ENCODE measurements around the gene BATF2.

DNA sequence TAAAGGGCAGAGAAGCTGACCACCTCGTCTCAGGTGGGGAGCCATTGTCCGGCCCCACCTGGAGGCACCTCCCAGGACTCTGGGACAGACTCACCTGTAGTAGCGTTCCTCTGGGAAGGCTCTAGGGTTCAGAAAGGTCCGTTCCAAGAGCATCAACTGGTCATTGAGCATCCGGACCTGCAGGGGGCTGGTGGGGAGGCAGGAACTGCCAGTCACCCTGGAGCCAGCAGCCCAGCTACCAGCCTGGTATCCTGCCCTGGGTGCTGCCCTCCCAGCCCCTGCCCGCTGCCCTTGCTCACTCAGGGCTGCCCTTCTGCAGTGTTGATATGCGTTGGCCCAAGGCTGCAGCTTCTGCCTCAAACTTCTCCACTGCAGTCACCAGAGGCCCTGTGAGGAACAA is 49.0 kb upstream of the BATF2 start:
- TF ChIP-seq RAD21 (conservative IDR thresholded peaks at IDR 0.05 in 1 of 2, IDR thresholded peaks at IDR 0.05 in 1 of 2) (no peak), CHD4 (IDR thresholded peaks at IDR 0.05; ENCODE audit: borderline replicate concordance) (no peak), JUN (IDR thresholded peaks at IDR 0.05) (no peak), RCOR1 (IDR thresholded peaks at IDR 0.05; ENCODE audit: low read depth, low read length) (no peak), SMC3 (IDR thresholded peaks at IDR 0.05) (no peak), SREBF2 (IDR thresholded peaks at IDR 0.05) (no peak)
- TF ChIP-seq, protein P1, sequence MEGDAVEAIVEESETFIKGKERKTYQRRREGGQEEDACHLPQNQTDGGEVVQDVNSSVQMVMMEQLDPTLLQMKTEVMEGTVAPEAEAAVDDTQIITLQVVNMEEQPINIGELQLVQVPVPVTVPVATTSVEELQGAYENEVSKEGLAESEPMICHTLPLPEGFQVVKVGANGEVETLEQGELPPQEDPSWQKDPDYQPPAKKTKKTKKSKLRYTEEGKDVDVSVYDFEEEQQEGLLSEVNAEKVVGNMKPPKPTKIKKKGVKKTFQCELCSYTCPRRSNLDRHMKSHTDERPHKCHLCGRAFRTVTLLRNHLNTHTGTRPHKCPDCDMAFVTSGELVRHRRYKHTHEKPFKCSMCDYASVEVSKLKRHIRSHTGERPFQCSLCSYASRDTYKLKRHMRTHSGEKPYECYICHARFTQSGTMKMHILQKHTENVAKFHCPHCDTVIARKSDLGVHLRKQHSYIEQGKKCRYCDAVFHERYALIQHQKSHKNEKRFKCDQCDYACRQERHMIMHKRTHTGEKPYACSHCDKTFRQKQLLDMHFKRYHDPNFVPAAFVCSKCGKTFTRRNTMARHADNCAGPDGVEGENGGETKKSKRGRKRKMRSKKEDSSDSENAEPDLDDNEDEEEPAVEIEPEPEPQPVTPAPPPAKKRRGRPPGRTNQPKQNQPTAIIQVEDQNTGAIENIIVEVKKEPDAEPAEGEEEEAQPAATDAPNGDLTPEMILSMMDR (IDR thresholded peaks at IDR 0.05) = no peak
- TF ChIP-seq, protein P2, sequence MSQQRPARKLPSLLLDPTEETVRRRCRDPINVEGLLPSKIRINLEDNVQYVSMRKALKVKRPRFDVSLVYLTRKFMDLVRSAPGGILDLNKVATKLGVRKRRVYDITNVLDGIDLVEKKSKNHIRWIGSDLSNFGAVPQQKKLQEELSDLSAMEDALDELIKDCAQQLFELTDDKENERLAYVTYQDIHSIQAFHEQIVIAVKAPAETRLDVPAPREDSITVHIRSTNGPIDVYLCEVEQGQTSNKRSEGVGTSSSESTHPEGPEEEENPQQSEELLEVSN (IDR thresholded peaks at IDR 0.05; ENCODE audit: borderline replicate concordance, low read depth) = no peak

All from A549 (cell line).